HEK293T (cell line): ENCODE results near the gene EGLN1.

Source experiments
- CTCF ChIA-PET: fragments of 350-600 bp; formaldehyde crosslinking; extraction: SDS; loops from one replicate; lab custom pipeline; 2021; ENCODE audit warnings: antibody characterized with exemption, inconsistent platforms; lab: Yijun Ruan, JAX
- POLR2A ChIA-PET: fragments of 350-600 bp; formaldehyde crosslinking; extraction: SDS; loops from one replicate; lab custom pipeline; 2020; ENCODE audit warnings: antibody characterized with exemption, inconsistent platforms; lab: Yijun Ruan, JAX
- DNase-seq: peaks from one replicate; pipeline ENCODE4 v3.0.0; 2012; ENCODE audit warnings: mixed read lengths; ENCODE audit errors: extremely low spot score
- ARNT ChIP-seq: fragments of 450-650 bp; IDR thresholded peaks from 2 replicates; pipeline ENCODE4 v1.6.1; 2017; ENCODE audit warnings: mild to moderate bottlenecking
- BHLHE40 ChIP-seq: fragments of 450-650 bp; IDR thresholded peaks from 2 replicates; pipeline ENCODE4 v1.6.1; 2016; ENCODE audit warnings: mild to moderate bottlenecking, moderate library complexity, borderline replicate concordance
- CTBP1 ChIP-seq: fragments of 450-650 bp; IDR thresholded peaks from 2 replicates; pipeline ENCODE4 v1.6.1; 2016; ENCODE audit warnings: borderline replicate concordance
- ELF4 ChIP-seq: fragments of 450-650 bp; IDR thresholded peaks from 2 replicates; pipeline ENCODE4 v1.6.1; 2017; ENCODE audit warnings: antibody characterized with exemption
- FOXA1 ChIP-seq: fragments of 450-650 bp; IDR thresholded peaks from 2 replicates; pipeline ENCODE4 v1.6.1; 2016; ENCODE audit warnings: mild to moderate bottlenecking
- FOXK2 ChIP-seq: fragments of 450-650 bp; IDR thresholded peaks from 2 replicates; pipeline ENCODE4 v1.6.1; 2016; ENCODE audit warnings: mild to moderate bottlenecking
- FOXM1 ChIP-seq: fragments of 450-650 bp; IDR thresholded peaks from 2 replicates; pipeline ENCODE4 v1.6.1; 2017; ENCODE audit warnings: mild to moderate bottlenecking, borderline replicate concordance
- HDGF ChIP-seq: fragments of 450-650 bp; IDR thresholded peaks from 2 replicates; pipeline ENCODE4 v1.6.1; 2017; ENCODE audit warnings: antibody characterized with exemption, borderline replicate concordance
- L3MBTL2 ChIP-seq: fragments of 450-650 bp; conservative IDR thresholded peaks from 2 replicates; pipeline ENCODE4 v1.6.1; 2016; ENCODE audit warnings: mild to moderate bottlenecking
- LEF1 ChIP-seq: fragments of 450-650 bp; IDR thresholded peaks from 2 replicates; pipeline ENCODE4 v1.6.1; 2017; ENCODE audit warnings: mild to moderate bottlenecking, borderline replicate concordance
- NFRKB ChIP-seq: fragments of 450-650 bp; IDR thresholded peaks from 2 replicates; pipeline ENCODE4 v1.6.1; 2016; ENCODE audit warnings: mild to moderate bottlenecking, moderate library complexity
- SP1 ChIP-seq: fragments of 450-650 bp; IDR thresholded peaks from 2 replicates; pipeline ENCODE4 v1.6.1; 2017
- SUZ12 ChIP-seq: fragments of 450-650 bp; IDR thresholded peaks from 2 replicates; pipeline ENCODE4 v1.6.1; 2016; ENCODE audit warnings: mild to moderate bottlenecking
- TARDBP ChIP-seq: fragments of 450-650 bp; IDR thresholded peaks from 2 replicates; pipeline ENCODE4 v1.6.1; 2016
- ZNF384 ChIP-seq: fragments of 450-650 bp; IDR thresholded peaks from 2 replicates; pipeline ENCODE4 v1.6.1; 2016
- TF ChIP-seq, protein P1 (sequence below): fragments of 450-650 bp; IDR thresholded peaks from 2 replicates; pipeline ENCODE4 v1.6.1; 2016

EGLN1 gene

DNA sequence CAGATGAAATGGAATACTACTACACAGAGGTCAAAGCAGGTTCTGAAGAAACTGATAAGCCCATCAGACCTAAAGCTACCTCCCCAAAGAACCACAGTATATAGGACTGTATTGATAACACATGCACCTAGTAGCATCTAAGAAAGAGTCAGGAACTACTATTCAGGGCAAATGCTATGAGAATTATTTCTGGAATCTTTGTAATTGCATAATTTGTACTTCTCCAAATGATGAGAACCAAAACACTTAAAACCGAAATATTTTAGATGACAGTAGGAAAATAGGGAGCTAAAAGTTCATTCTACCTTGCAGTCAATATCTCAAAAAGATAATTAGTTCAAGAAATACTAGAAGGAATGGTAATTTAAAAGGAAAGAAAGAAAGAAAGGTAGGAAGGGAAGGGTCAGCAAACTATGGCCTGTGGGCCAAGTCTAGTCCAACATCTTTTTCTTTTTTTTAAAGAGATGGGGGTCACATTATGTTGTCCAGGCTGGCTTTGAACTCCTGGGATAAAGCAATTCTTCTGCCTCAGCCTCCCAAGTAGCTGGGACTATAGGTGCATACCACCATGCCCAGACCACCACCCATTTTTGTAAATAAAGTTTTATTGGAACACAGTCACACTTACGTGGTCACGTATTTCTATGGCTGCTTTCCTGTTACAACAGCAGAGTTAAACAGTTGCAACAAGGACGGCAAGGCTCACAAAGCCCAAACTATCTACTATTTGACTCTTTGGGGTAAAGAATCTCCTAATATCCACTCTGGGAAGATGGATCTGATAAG lies 24.0 kb downstream of the EGLN1 start:
- CTCF ChIA-PET = interaction anchor here (1.2 kb wide), 1 partner anchor 359 kb away, joined by 3 read pairs; no protein-coding TSS in a partner anchor
- no peak for TF ChIP-seq BHLHE40
- TF ChIP-seq CTBP1 = no peak
- no peak for TF ChIP-seq HDGF
- no peak for TF ChIP-seq L3MBTL2
- DNase-seq = no peak
- POLR2A ChIA-PET = no interaction called here

- TF ChIP-seq, protein P1, sequence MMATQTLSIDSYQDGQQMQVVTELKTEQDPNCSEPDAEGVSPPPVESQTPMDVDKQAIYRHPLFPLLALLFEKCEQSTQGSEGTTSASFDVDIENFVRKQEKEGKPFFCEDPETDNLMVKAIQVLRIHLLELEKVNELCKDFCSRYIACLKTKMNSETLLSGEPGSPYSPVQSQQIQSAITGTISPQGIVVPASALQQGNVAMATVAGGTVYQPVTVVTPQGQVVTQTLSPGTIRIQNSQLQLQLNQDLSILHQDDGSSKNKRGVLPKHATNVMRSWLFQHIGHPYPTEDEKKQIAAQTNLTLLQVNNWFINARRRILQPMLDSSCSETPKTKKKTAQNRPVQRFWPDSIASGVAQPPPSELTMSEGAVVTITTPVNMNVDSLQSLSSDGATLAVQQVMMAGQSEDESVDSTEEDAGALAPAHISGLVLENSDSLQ = no peak
- TF ChIP-seq SUZ12 = no peak
- no peak for TF ChIP-seq FOXM1
- no peak for TF ChIP-seq BHLHE40
- no peak for TF ChIP-seq LEF1
- no peak for TF ChIP-seq SP1
- no peak for TF ChIP-seq L3MBTL2
- TF ChIP-seq CTBP1 = no peak
- TF ChIP-seq ELF4 = no peak
- TF ChIP-seq FOXK2 = no peak
- TF ChIP-seq NFRKB = no peak
- no peak for TF ChIP-seq ZNF384
- DNase-seq = no peak
- ChIA-PET CTCF (interaction anchor here (0.6 kb wide), 1 partner anchor 188 kb away, joined by 3 read pairs; no protein-coding TSS in a partner anchor), POLR2A (no interaction called here)
Observed at GRCh38 chr1:231396643-231397042, 25.4 kb downstream of the EGLN1 start.

DNA sequence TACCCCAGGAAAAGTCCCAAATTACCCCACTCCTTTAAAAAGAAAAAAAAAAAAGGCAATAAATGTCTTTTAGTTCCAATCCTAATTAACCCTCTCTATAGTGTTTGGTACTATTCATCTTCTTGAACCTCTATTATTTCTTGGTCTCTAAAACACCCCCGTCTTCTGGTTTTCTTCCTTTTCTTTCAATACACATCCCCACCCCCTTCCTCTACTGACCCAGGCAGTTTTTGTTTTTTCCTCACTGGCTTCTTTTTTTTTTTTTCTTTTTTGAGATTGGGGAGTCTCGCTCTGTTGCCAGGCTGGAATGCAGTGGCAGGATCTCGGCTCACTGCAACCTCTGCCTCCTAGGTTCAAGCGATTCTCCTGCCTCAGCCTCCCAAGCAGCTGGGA lies 26.1 kb downstream of the EGLN1 start:
- POLR2A ChIA-PET = interaction anchor here (1.0 to 1.4 kb wide), 3 partner anchors 14 to 58 kb away, joined by 3 to 5 read pairs (median 4); partner anchors contain the start of genes EXOC8 and SPRTN
- no peak for TF ChIP-seq ARNT
- no peak for TF ChIP-seq FOXA1
- no peak for TF ChIP-seq ZNF384
- TF ChIP-seq NFRKB = no peak
- TF ChIP-seq, protein P1 = no peak
- TF ChIP-seq CTBP1 = no peak
- TF ChIP-seq SUZ12 = no peak
- no peak for TF ChIP-seq SP1
- TF ChIP-seq FOXK2 = no peak
- no peak for TF ChIP-seq BHLHE40
- no peak for TF ChIP-seq L3MBTL2
- TF ChIP-seq FOXM1 = no peak
- no peak for TF ChIP-seq ELF4
- TF ChIP-seq TARDBP = no peak
- TF ChIP-seq LEF1 = no peak
- TF ChIP-seq HDGF = no peak
- no peak for DNase-seq
- CTCF ChIA-PET = no interaction called here

GRCh38 chr1:231395076-231395997 lies 26.8 kb downstream of the EGLN1 start:
- ChIA-PET POLR2A (interaction anchor here (0.7 to 1.4 kb wide), 4 partner anchors 15 to 57 kb away, joined by 3 to 5 read pairs (median 4); partner anchors contain the start of genes EXOC8 and SPRTN), CTCF (no interaction called here)
- no peak for DNase-seq
- no peak for TF ChIP-seq FOXA1

GRCh38 chr1:231393668-231394067 lies 28.4 kb downstream of the EGLN1 start:
- DNase-seq = no peak

More at GRCh38 chr1:231393668-231394067, 28.4 kb downstream of the EGLN1 start:
- ChIA-PET CTCF (interaction anchor here (0.6 to 1.3 kb wide), 3 partner anchors 22 to 539 kb away, joined by 3 to 5 read pairs (median 3); no protein-coding TSS in a partner anchor), POLR2A (no interaction called here)
- TF ChIP-seq SUZ12 = no peak
- TF ChIP-seq L3MBTL2 = no peak
- TF ChIP-seq, protein P1 = no peak
- no peak for TF ChIP-seq TARDBP
- TF ChIP-seq FOXA1 = no peak
- TF ChIP-seq LEF1 = no peak
- TF ChIP-seq NFRKB = no peak
- no peak for TF ChIP-seq CTBP1
- no peak for TF ChIP-seq FOXM1
- no peak for TF ChIP-seq ARNT
- TF ChIP-seq HDGF = no peak
